Common myeloid progenitor, CD34-positive (primary cell): ENCODE measurements around the gene STAT5B.

ENCODE experiments used
- CTCF ChIA-PET: fragments of 350-600 bp; sonication (Branson Sonifier 250); formaldehyde crosslinking; loops from one replicate; lab custom pipeline; 2021; ENCODE audit warnings: antibody characterized with exemption; lab: Charles Lee
- POLR2A ChIA-PET: fragments of 350-600 bp; sonication (Branson Sonifier 250); formaldehyde crosslinking; loops from one replicate; lab custom pipeline; 2021; ENCODE audit warnings: antibody characterized with exemption; lab: Charles Lee
- DNase-seq, 3 donors: peaks; one replicate each; pipeline versions ENCODE4 v3.0.0 to v3.0.0-alpha.2; 2013
- H3K27ac ChIP-seq, 2 experiments: 1 replicate in 1 of 2; 2 replicates in 1 of 2; pipeline ENCODE4 v1.7.0; 2013; ENCODE audit warnings: inconsistent platforms in 2 of 2, low read length in 2 of 2, mild to moderate bottlenecking in 2 of 2, low read depth in 1 of 2, moderate library complexity in 1 of 2; ENCODE audit not compliant: severe bottlenecking in 2 of 2, insufficient read depth in 1 of 2, poor library complexity in 1 of 2
- H3K27me3 ChIP-seq, 5 experiments: replicated peaks in 2 of 5; 1 replicate in 3 of 5; 2 replicates in 2 of 5; pipeline versions ENCODE4 v1.6.1 to v1.7.0; 2013; ENCODE audit warnings: low read length in 4 of 5, mild to moderate bottlenecking in 2 of 5, moderate library complexity in 2 of 5, inconsistent platforms in 1 of 5; ENCODE audit not compliant: insufficient read depth in 5 of 5, control insufficient read depth in 4 of 5
- H3K36me3 ChIP-seq, 4 experiments: 1 replicate in 2 of 4; 2 replicates in 2 of 4; pipeline versions ENCODE4 v1.6.1 to v1.7.0; 2013; ENCODE audit warnings: low read length in 3 of 4, control low read depth in 1 of 4, mild to moderate bottlenecking in 1 of 4; ENCODE audit not compliant: control insufficient read depth in 4 of 4, insufficient read depth in 4 of 4
- H3K4me1 ChIP-seq, 4 experiments: 1 replicate in 3 of 4; 2 replicates in 1 of 4; pipeline versions ENCODE4 v1.6.1 to v1.7.1; 2013; ENCODE audit warnings: low read length in 3 of 4, mild to moderate bottlenecking in 3 of 4, control low read depth in 1 of 4, inconsistent platforms in 1 of 4, moderate library complexity in 1 of 4; ENCODE audit not compliant: control insufficient read depth in 4 of 4, insufficient read depth in 4 of 4; ENCODE audit errors: control extremely low read depth in 1 of 4
- H3K4me3 ChIP-seq, 7 experiments: 1 replicate in 4 of 7; 2 replicates in 3 of 7; pipeline versions ENCODE4 v1.5.1 to v1.7.0; 2013; ENCODE audit warnings: mild to moderate bottlenecking in 7 of 7, low read length in 6 of 7, moderate library complexity in 6 of 7, inconsistent platforms in 2 of 7, low read depth in 2 of 7, control low read depth in 1 of 7; ENCODE audit not compliant: insufficient read depth in 4 of 7, control insufficient read depth in 1 of 7; ENCODE audit errors: extremely low read depth in 1 of 7
- H3K9me3 ChIP-seq, 5 experiments: 1 replicate in 4 of 5; 2 replicates in 1 of 5; pipeline versions ENCODE4 v1.6.1 to v1.7.1; 2013; ENCODE audit warnings: low read length in 4 of 5, mild to moderate bottlenecking in 2 of 5, inconsistent platforms in 1 of 5, low read depth in 1 of 5, moderate library complexity in 1 of 5; ENCODE audit not compliant: control insufficient read depth in 4 of 5, insufficient read depth in 2 of 5; ENCODE audit errors: control extremely low read depth in 1 of 5
- WGBS: methylation state at CpG from one replicate; pipeline ENCODE4 v1.1.5; 2013; ENCODE audit not compliant: insufficient coverage; 5-methylcytosine and 5-hydroxymethylcytosine counted together

STAT5B gene

GRCh38 chr17:42287977-42288802 is 12.0 kb upstream of the STAT5B start, which contains the start of gene STAT5A:
Gene STAT5A, plus strand, starts transcription at chr17:42288498. Its CDS starts 914 bp downstream, at chr17:42289412.
- Histone ChIP-seq H3K36me3 (peaks cover 0 to 29% (median 25%) of the 10 kb centered on the region in 4 experiments), H3K9me3 (no peaks in the 10 kb centered on the region), H3K27ac (peak within 1 kb of the TSS; percentile 83 to 86), H3K4me1 (peaks cover 2 to 51% (median 47%) of the 10 kb centered on the region in 4 experiments), H3K27me3 (no peaks in the 10 kb centered on the region), H3K4me3 (peak within 1 kb of the TSS; percentile 69 to 88 (median 77))
- under 1% methylated on average over 70 of the region's 88 CpGs for WGBS
- peak; percentile 83 to 95 (median 93) for DNase-seq
- ChIA-PET POLR2A (interaction anchor here (0.5 to 3.8 kb wide), 16 partner anchors 9 to 104 kb away, joined by 3 to 30 read pairs (median 4); no protein-coding TSS in a partner anchor), CTCF (interaction anchor here (1.0 to 2.6 kb wide), 12 partner anchors 9 to 88 kb away, joined by 3 to 18 read pairs (median 4); no protein-coding TSS in a partner anchor)

GRCh38 chr17:42287305-42287976 is 11.2 kb upstream of the STAT5B start:
- peaks cover 2 to 51% (median 47%) of the 10 kb centered on the region in 4 experiments for H3K4me1 ChIP-seq
- H3K27me3 ChIP-seq: no peaks in the 10 kb centered on the region
- ChIA-PET CTCF (interaction anchor here (0.5 to 2.6 kb wide), 12 partner anchors 9 to 106 kb away, joined by 3 to 18 read pairs (median 4); no protein-coding TSS in a partner anchor), POLR2A (interaction anchor here (0.6 to 3.8 kb wide), 14 partner anchors 9 to 65 kb away, joined by 3 to 30 read pairs (median 4); no protein-coding TSS in a partner anchor)
- peak overlapping the region; percentile 69 to 88 (median 77) for H3K4me3 ChIP-seq
- H3K36me3 ChIP-seq: peaks cover 0 to 25% (median 21%) of the 10 kb centered on the region in 4 experiments
- WGBS: 0% methylated on average over 4 of the region's 14 CpGs
- no peaks in the 10 kb centered on the region for H3K9me3 ChIP-seq
- H3K27ac ChIP-seq: peak overlapping the region; percentile 83 to 86
- DNase-seq: peak in 2 of 3 donors; percentile 48 to 66

- peak overlapping the region; percentile 83 to 86 for H3K27ac ChIP-seq
- peak in 2 of 3 donors; percentile 39 to 46 for DNase-seq
- peaks cover 2 to 51% (median 47%) of the 10 kb centered on the region in 4 experiments for H3K4me1 ChIP-seq
- WGBS: 20% methylated on average over 4 of the region's 5 CpGs
- H3K27me3 ChIP-seq: no peaks in the 10 kb centered on the region
- ChIA-PET POLR2A (interaction anchor here (0.6 to 3.8 kb wide), 12 partner anchors 10 to 196 kb away, joined by 3 to 30 read pairs (median 4); no protein-coding TSS in a partner anchor), CTCF (interaction anchor here (0.6 to 1.8 kb wide), 8 partner anchors 9 to 105 kb away, joined by 3 to 6 read pairs (median 4); no protein-coding TSS in a partner anchor)
- H3K4me3 ChIP-seq: peak overlapping the region in 6 of 7 experiments; percentile 70 to 88 (median 77)
- peaks cover 0 to 19% (median 15%) of the 10 kb centered on the region in 4 experiments for H3K36me3 ChIP-seq
- H3K9me3 ChIP-seq: no peaks in the 10 kb centered on the region
Measured at GRCh38 chr17:42286411-42287221, 10.4 kb upstream of the STAT5B start.

- no peak overlapping the region for H3K27ac ChIP-seq
- WGBS: 100% methylated on average over 1 of the region's 11 CpGs
- no peaks in the 10 kb centered on the region for H3K9me3 ChIP-seq
- H3K36me3 ChIP-seq: peaks cover 0 to 11% (median 7%) of the 10 kb centered on the region in 4 experiments
- DNase-seq: no peak
- H3K27me3 ChIP-seq: no peaks in the 10 kb centered on the region
- CTCF ChIA-PET: interaction anchor here (1.0 to 1.8 kb wide), 5 partner anchors 8 to 63 kb away, joined by 3 to 6 read pairs (median 3); no protein-coding TSS in a partner anchor
- peak overlapping the region in 1 of 7 experiments; percentile 26 for H3K4me3 ChIP-seq
- POLR2A ChIA-PET: interaction anchor here (0.7 kb wide), 1 partner anchor 8 kb away, joined by 3 read pairs; no protein-coding TSS in a partner anchor
- peaks cover 2 to 47% (median 44%) of the 10 kb centered on the region in 4 experiments for H3K4me1 ChIP-seq
Measured at GRCh38 chr17:42285346-42286050, 9.3 kb upstream of the STAT5B start.

GRCh38 chr17:42284566-42284965 is 8.4 kb upstream of the STAT5B start:
- no peak for DNase-seq
- CTCF ChIA-PET: interaction anchor here (1.2 to 2.6 kb wide), 2 partner anchors 15 to 62 kb away, joined by 3 to 16 read pairs; no protein-coding TSS in a partner anchor

More at GRCh38 chr17:42284566-42284965, 8.4 kb upstream of the STAT5B start:
- no peaks in the 10 kb centered on the region for H3K27me3 ChIP-seq
- POLR2A ChIA-PET: interaction anchor here (0.8 kb wide), 1 partner anchor 9 kb away, joined by 4 read pairs; no protein-coding TSS in a partner anchor
- no peak overlapping the region for H3K4me3 ChIP-seq
- 95% methylated on average over 4 of the region's 7 CpGs for WGBS
- H3K36me3 ChIP-seq: peaks cover 0 to 5% (median 3%) of the 10 kb centered on the region in 4 experiments
- H3K27ac ChIP-seq: no peak overlapping the region
- H3K9me3 ChIP-seq: no peaks in the 10 kb centered on the region
- H3K4me1 ChIP-seq: peaks cover 2 to 38% (median 36%) of the 10 kb centered on the region in 4 experiments
